ENCODE measurements around the gene PLXNC1. TPM values are rescaled to one million over a fixed set of nuclear protein-coding genes. Genes with fewer than 3 reads are reported as not detected.

The PLXNC1 gene
- total and polyA plus RNA-seq, 2 of the 8 experiments (the other 6 are each of a cell fraction or from before 2014, with no cell fraction given) = 0.83 to 2.0 TPM

DNA sequence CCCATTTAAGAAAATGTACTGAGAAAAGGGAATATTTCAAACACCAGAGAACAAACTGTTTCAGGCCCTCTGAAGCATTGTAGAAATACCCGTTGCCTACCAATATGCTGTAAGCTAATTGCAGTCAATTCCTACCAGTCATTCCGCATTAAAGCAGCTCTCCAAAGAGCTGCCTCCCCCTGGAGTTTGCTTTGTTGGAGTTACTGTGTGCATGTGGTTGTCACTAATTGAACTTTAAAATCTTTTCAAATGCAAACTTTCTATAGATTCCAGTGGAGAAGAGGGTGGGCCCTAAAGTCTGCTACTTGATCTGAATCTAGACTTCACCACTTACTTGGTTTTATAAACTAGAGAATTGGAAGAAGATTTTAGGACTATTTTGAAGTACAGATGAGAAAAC is 112.7 kb downstream of the PLXNC1 start:
- Histone ChIP-seq H4K5ac (ENCODE audit: insufficient read length, low read depth, low read length) (peak overlapping the region; percentile 65), H4K20me1 (replicated peaks in 1 of 2; ENCODE audit: control insufficient read depth in 1 of 2, insufficient read depth in 2 of 2, low read length in 2 of 2) (no peaks in the 10 kb centered on the region), H3K79me2 (ENCODE audit: control insufficient read depth in 1 of 2, insufficient read depth in 2 of 2, low read length in 2 of 2) (no peaks in the 10 kb centered on the region), H4K91ac (replicated peaks; ENCODE audit: insufficient read length, low read length) (no peak overlapping the region), H2BK5ac (ENCODE audit: low read depth, low read length) (peak overlapping the region; percentile 85; the same call in 1 of the 2 replicates), H3K36me3 (ENCODE audit: control insufficient read depth in 2 of 4, insufficient read depth in 4 of 4, low read length in 3 of 4) (no peaks in the 10 kb centered on the region), H3K23me2 (ENCODE audit: low read depth, low read length) (no peaks in the 10 kb centered on the region; the same call in 1 of the 2 replicates), H4K8ac (ENCODE audit: extremely low read depth, insufficient read depth, low read length) (no peak overlapping the region), H2BK120ac (replicated peaks; ENCODE audit: low read depth, low read length) (no peak overlapping the region), H3K9ac (replicated peaks in 1 of 4; ENCODE audit: extremely low read depth in 1 of 4, low read depth in 3 of 4, low read length in 3 of 4) (no peak overlapping the region), H3K18ac (ENCODE audit: extremely low read depth, low read length) (peak overlapping the region; percentile 91; the same call in 1 of the 2 replicates), H3K23ac (ENCODE audit: insufficient read length) (no peak overlapping the region), H3K27ac (ENCODE audit: low read depth, low read length) (peak overlapping the region; percentile 52), H3K56ac (replicated peaks; ENCODE audit: insufficient read length, low read depth, low read length) (no peak overlapping the region), H2BK15ac (ENCODE audit: low read length) (no peak overlapping the region), H2BK20ac (ENCODE audit: low read length) (no peak overlapping the region), H3K4me2 (ENCODE audit: insufficient read depth in 1 of 2, low read depth in 2 of 2, low read length in 2 of 2) (peak overlapping the region; percentile 25 to 45), H3K79me1 (ENCODE audit: low read depth, low read length) (no peaks in the 10 kb centered on the region), H3K4me1 (replicated peaks in 1 of 4; ENCODE audit: control insufficient read depth in 3 of 4, insufficient read depth in 4 of 4, low read length in 3 of 4) (peaks cover 20 to 37% (median 29%) of the 10 kb centered on the region in 4 experiments), H3K4ac (replicated peaks; ENCODE audit: insufficient read length, low read depth, low read length) (no peak overlapping the region), H3K14ac (ENCODE audit: insufficient read length) (no peak overlapping the region), H2AK5ac (ENCODE audit: low read depth, low read length) (no peak overlapping the region), H3K9me3 (ENCODE audit: insufficient read depth in 2 of 2, low read depth in 1 of 2, low read length in 1 of 2) (no peaks in the 10 kb centered on the region), H3K4me3 (ENCODE audit: extremely low read depth in 1 of 4, insufficient read depth in 2 of 4, low read depth in 3 of 4, low read length in 4 of 4) (peak overlapping the region in 1 of 4 experiments; percentile 27; a peak in 1 of 8 replicates), H3K27me3 (replicated peaks in 1 of 4; ENCODE audit: control insufficient read depth in 3 of 4, extremely low read depth in 1 of 4, insufficient read depth in 3 of 4, low read length in 3 of 4) (peaks cover 0 to 3% (median 2%) of the 10 kb centered on the region in 4 experiments; a peak in 2 of 7 replicates), H2AFZ (ENCODE audit: low read length) (no peak overlapping the region), H2BK12ac (ENCODE audit: low read depth, low read length) (peak overlapping the region; percentile 94; the same call in 1 of the 2 replicates)
- CTCF ChIA-PET (ENCODE audit: partially characterized antibody) = interaction anchor here (0.9 to 1.7 kb wide), 4 partner anchors 11 to 253 kb away, joined by 3 to 4 read pairs (median 4); no protein-coding TSS in a partner anchor
- POLR2A ChIA-PET (ENCODE audit: partially characterized antibody) = interaction anchor here (0.6 to 2.0 kb wide), 5 partner anchors 24 to 354 kb away, joined by 3 to 4 read pairs (median 3); no protein-coding TSS in a partner anchor
- WGBS, 2 experiments (ENCODE audit: extremely low coverage in 1 of 2, insufficient coverage in 1 of 2, insufficient read length in 1 of 2, insufficient replicate concordance in 2 of 2, low coverage in 1 of 2, low lambda C conversion rate in 2 of 2, missing lambda C conversion rate in 1 of 2) = 0% methylated on average over 2 of the region's 2 CpGs; no CpG with 5 or more reads in 1 of the 2 experiments
- DNase-seq (ENCODE audit: low read depth in 1 of 2, low spot score in 2 of 2) (peak in 1 of 2 experiments; percentile 71), FAIRE-seq (peak; percentile 98)
- no peak for TF ChIP-seq TAF1 (IDR thresholded peaks at IDR 0.05; ENCODE audit: low read depth, low read length)
- no peak for TF ChIP-seq FOSL1 (IDR thresholded peaks at IDR 0.05; ENCODE audit: insufficient read depth, low read depth, low read length)
- peak; percentile 11; the same call in 1 of the 2 replicates for TF ChIP-seq TEAD4 (IDR thresholded peaks at IDR 0.05; ENCODE audit: low read depth, low read length)
- peak; percentile 75 to 90 for TF ChIP-seq BCL11A (IDR thresholded peaks at IDR 0.05; ENCODE audit: low read depth in 2 of 2, low read length in 2 of 2)
- no peak for TF ChIP-seq MAFK (IDR thresholded peaks at IDR 0.05; ENCODE audit: low read depth, low read length)
- peak; percentile 83; the same call in 1 of the 2 replicates for TF ChIP-seq POU5F1 (IDR thresholded peaks at IDR 0.05; ENCODE audit: low read depth, low read length)
- peak in 1 of 2 experiments; percentile 69; a peak in 1 of 3 replicates for TF ChIP-seq EP300 (IDR thresholded peaks at IDR 0.05; ENCODE audit: borderline replicate concordance in 1 of 2, low read depth in 2 of 2, low read length in 2 of 2)
- 0 out of 2 replicates have a peak, but pooled peaks have one; percentile 48 for TF ChIP-seq TCF12 (IDR thresholded peaks at IDR 0.05; ENCODE audit: low read depth, low read length)
- TF ChIP-seq SP4 (IDR thresholded peaks at IDR 0.05; ENCODE audit: low read length) = peak; percentile 52; the same call in 1 of the 2 replicates
- TF ChIP-seq RAD21 (IDR thresholded peaks at IDR 0.05 in 1 of 2, conservative IDR thresholded peaks at IDR 0.05 in 1 of 2; ENCODE audit: low read depth in 2 of 2, low read length in 2 of 2) = peak in 1 of 2 experiments; percentile 34; a peak in 1 of 4 replicates
- TF ChIP-seq, protein P1, sequence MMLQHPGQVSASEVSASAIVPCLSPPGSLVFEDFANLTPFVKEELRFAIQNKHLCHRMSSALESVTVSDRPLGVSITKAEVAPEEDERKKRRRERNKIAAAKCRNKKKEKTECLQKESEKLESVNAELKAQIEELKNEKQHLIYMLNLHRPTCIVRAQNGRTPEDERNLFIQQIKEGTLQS (IDR thresholded peaks at IDR 0.05; ENCODE audit: insufficient read depth, low read depth, low read length) = no peak
